ENCODE results near the gene NADSYN1. TPM values are rescaled to one million over a fixed set of nuclear protein-coding genes. Genes with fewer than 3 reads are reported as not detected.

Gene NADSYN1
- total RNA-seq, 8 experiments from 2014 or later = 20.3 to 120 (median 37.1) TPM

DNA sequence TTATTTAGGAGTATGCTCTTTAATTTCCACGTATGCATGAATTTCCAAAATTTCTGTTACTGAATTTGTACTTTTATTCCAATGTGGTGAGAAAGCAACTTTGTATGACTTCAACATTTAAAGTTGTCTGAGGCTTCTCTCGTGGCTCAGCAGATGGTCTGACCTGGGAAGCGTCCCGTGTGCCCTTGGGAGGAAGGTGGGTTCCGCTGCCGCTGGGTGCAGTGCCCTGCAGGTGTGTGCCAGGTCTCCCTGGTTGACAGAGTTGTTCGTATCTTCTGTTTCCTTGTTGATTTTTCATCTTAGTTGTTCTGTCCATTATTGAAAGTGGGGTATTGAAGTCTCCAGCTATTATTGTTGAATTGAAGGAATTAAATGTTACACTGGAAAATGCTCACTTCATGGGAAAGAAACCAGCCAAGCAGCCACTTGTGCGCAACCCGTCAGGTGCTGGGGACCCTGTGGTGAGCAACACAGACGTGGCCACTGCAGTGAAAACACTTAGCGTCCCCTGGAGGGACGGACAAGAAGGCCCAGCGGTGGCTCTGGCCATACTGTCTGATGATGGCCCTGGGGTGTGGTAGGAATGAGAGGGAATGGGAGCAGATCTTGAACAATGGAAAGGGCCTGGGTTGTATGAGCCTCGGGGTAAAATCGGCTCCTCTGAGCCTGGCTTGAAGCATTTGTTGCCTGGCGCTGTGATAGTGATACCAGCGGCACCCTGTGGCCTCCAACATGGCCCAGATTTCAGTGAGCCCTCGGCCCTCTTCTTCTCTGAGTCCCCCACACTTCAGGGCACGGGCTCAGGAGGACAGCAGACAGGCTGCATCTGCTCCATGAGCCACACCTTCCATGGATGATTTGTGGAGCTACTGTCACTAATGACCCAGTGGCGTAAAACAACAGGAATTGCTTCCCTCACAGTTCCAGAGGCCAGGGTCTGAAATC is 42.6 kb downstream of the NADSYN1 start:
- H3K4me1 ChIP-seq (replicated peaks in 1 of 2) = no peaks in the 10 kb centered on the region
- in situ Hi-C loops (cut with MboI; ENCODE audit: low pct_unique_long_range_greater_than_20kb in 2 of 9, low sequenced_read_pairs in 9 of 9, unreplicated experiment in 9 of 9) = no loop called here
- 51 to 100% (median 90%) methylated on average over 1 to 9 of the region's 20 CpGs; no CpG with 5 or more reads in 1 of the 10 experiments for WGBS, 10 experiments
- no peak overlapping the region for H3K27ac ChIP-seq
- no peak overlapping the region for H3K4me3 ChIP-seq
- no peak for ATAC-seq (replicated peaks in 6 of 8)

DNA sequence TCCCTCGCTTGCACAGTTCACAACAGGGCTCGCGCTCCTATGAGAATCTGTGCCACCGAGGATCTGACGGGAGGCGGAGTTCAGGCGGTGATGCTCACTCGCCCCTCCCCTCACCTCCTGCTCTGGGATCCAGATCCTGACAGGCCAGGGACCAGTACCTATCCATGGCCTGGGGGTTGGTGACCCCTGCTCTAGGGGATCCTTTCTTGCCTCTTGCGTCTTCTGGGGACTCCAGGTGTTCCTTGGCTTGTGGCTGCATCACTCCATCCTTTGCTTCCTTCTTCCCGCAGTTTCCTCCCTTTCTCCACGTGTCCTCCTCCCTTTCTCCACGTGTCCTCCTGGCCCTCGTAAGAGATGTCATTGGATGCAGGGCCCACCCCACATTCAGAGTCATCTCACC is 43.4 kb downstream of the NADSYN1 start:
- WGBS, 10 experiments = 87 to 100% (median 96%) methylated on average over 3 to 5 of the region's 13 CpGs; no CpG with 5 or more reads in 1 of the 10 experiments
- no peaks in the 10 kb centered on the region for H3K4me1 ChIP-seq (replicated peaks in 1 of 2)
- in situ Hi-C loops (cut with MboI; ENCODE audit: low pct_unique_long_range_greater_than_20kb in 2 of 9, low sequenced_read_pairs in 9 of 9, unreplicated experiment in 9 of 9) = no loop called here
- no peak overlapping the region for H3K27ac ChIP-seq
- ATAC-seq (replicated peaks in 6 of 8) = no peak
- H3K4me3 ChIP-seq = no peak overlapping the region

DNA sequence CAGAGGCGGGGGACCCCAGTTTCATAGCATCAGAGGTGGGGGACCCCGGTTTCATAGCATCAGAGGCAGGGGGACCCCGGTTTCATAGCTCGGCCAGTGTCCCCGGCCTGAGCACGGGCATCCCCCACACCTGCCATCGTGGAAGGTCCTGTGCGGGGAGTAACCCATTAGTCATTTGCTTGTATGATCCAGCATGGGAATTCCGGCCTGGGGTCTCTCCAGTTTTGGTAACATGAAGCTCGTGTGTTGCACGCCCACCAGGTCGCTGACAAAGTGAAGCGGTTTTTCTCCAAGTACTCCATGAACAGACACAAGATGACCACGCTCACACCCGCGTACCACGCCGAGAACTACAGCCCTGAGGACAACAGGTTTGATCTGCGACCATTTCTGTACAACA is 45.1 kb downstream of the NADSYN1 start:
- 85 to 100% (median 95%) methylated on average over 1 to 19 of the region's 19 CpGs; no CpG with 5 or more reads in 3 of the 10 experiments for WGBS, 10 experiments
- H3K4me1 ChIP-seq (replicated peaks in 1 of 2) = no peaks in the 10 kb centered on the region
- H3K4me3 ChIP-seq = no peak overlapping the region
- in situ Hi-C loops (cut with MboI; ENCODE audit: low pct_unique_long_range_greater_than_20kb in 2 of 9, low sequenced_read_pairs in 9 of 9, unreplicated experiment in 9 of 9) = no loop called here
- H3K27ac ChIP-seq = no peak overlapping the region
- no peak for ATAC-seq (replicated peaks in 6 of 8)

DNA sequence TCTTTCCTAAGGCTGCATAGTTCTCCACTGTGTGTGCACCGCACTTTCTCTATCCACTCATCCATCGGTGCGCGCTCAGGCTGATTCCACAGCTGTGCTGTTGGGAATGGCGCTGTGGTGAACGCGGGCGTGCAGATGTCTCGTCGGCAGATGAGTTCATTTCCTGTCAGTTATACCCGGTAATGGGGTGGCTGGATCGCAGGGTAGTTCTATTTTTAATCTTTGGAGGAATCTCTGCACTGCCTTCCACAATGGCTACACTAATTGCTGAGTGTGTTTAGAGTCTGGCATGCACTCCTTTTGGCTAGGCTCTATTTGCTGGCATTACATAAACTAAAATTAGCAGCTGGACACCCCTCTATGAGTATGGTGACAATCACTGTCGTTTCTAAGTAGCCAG is 46.1 kb downstream of the NADSYN1 start:
- no peak for ATAC-seq (replicated peaks in 6 of 8)
- Histone ChIP-seq H3K27ac (no peak overlapping the region), H3K4me1 (replicated peaks in 1 of 2) (peaks cover 0 to under 1% of the 10 kb centered on the region in 2 donors), H3K4me3 (no peak overlapping the region)
- 50 to 92% (median 89%) methylated on average over 1 to 12 of the region's 13 CpGs; no CpG with 5 or more reads in 2 of the 10 experiments for WGBS, 10 experiments
- in situ Hi-C loops (cut with MboI; ENCODE audit: low pct_unique_long_range_greater_than_20kb in 2 of 9, low sequenced_read_pairs in 9 of 9, unreplicated experiment in 9 of 9) = no loop called here

DNA sequence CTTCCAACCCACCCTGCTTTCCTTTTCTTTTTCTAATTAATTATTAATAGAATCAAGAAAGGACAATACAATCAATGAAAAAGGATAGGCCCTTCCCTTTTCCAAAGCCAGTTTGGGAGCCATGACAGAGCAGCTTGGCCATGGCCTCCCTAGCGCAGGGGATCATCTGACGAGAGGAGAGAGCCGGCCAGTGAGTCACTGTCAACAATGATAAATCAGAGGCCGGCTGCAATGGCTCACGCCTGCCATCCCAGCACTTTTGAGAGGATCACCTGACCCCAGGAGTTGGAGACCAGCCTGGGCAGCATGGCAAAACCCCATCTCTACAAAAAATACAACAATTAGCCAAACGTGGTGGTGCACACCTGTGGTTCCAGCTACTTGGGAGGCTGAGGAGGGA is 46.5 kb downstream of the NADSYN1 start:
- 40 to 100% (median 79%) methylated on average over 1 to 4 of the region's 6 CpGs; no CpG with 5 or more reads in 3 of the 10 experiments for WGBS, 10 experiments
- Histone ChIP-seq H3K4me3 (no peak overlapping the region), H3K27ac (no peak overlapping the region), H3K4me1 (replicated peaks in 1 of 2) (peaks cover 0 to 4% of the 10 kb centered on the region in 2 donors)
- no peak for ATAC-seq (replicated peaks in 6 of 8)
- in situ Hi-C loops (cut with MboI; ENCODE audit: low pct_unique_long_range_greater_than_20kb in 2 of 9, low sequenced_read_pairs in 9 of 9, unreplicated experiment in 9 of 9) = no loop called here

DNA sequence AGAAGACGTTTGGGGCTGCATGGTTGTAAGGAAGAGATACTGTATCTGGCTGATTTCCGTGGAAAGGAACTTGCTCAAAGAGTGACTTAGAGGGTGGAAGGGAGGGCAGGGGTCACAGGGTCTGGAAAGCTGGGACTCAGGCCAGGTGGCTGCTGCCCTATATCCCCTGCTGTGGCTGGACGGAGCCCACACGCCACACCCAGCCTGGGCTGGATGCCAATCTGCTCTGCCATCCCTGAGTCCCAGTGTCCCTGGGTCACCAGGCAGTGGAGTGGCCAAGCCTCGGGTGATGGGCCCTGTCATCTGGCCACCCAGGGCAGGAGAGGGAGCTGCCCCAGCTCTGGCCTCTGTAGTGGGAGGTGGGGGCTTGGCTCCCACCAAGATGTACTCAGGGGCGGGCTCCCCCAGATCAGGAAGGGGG is 47.6 kb downstream of the NADSYN1 start:
- in situ Hi-C loops (cut with MboI; ENCODE audit: low pct_unique_long_range_greater_than_20kb in 2 of 9, low sequenced_read_pairs in 9 of 9, unreplicated experiment in 9 of 9) = no loop called here
- peaks cover 0 to 4% of the 10 kb centered on the region in 2 donors for H3K4me1 ChIP-seq (replicated peaks in 1 of 2)
- WGBS, 10 experiments = 0 to 80% (median 0%) methylated on average over 1 to 2 of the region's 6 CpGs; no CpG with 5 or more reads in 5 of the 10 experiments
- H3K27ac ChIP-seq = no peak overlapping the region
- H3K4me3 ChIP-seq = no peak overlapping the region
- no peak for ATAC-seq (replicated peaks in 6 of 8)

DNA sequence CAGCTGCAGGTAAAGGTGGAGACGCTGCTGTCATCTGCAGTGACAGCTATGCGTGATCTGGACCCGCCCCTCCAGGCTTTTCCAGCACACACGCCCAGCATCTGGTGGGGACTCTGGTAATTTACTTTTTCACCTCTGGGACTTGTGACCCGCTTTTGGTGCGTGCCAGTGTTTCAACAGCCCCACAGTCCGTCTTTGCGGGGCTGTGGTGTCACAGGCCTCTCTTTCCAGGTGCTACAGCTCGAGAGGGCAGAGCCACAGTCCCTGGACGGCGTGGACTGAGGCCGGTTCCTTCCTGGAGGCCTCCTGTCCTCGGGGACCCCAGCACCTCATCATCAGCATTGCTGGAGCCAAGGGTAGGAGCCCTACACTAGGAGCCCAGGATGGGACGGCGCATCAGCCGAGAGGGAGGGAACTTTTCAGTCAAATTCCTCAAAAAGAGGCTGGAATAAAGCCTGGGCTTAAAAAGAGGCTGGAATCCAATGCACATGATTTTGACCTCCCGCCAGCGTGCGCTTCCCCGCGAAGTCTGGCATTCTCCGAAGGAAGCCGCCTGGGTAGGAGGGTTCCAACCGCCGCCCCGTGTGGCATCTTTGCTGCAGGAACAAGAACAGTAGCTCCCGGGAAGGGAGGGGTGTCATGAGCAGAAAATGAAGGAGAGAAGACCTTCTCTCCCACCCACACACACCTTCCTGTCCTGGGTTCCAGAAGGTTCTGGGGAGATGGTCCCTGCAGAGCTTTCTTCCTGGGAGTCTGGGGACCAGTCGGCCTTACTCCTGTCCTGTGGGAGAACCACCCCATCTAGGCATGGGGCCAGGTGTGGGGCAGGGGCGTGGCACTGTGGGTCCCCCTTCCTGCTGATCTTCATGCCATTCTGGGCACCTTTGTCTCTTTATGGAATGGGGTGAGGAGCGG is 48.3 kb downstream of the NADSYN1 start:
- in situ Hi-C loops (cut with MboI; ENCODE audit: low pct_unique_long_range_greater_than_20kb in 2 of 9, low sequenced_read_pairs in 9 of 9, unreplicated experiment in 9 of 9) = no loop called here
- Histone ChIP-seq H3K4me3 (no peak overlapping the region), H3K27ac (no peak overlapping the region), H3K4me1 (replicated peaks in 1 of 2) (peaks cover 0 to 4% of the 10 kb centered on the region in 2 donors)
- ATAC-seq (replicated peaks in 6 of 8) = no peak
- WGBS, 10 experiments = 84 to 100% (median 95%) methylated on average over 3 to 9 of the region's 30 CpGs; no CpG with 5 or more reads in 3 of the 10 experiments

DNA sequence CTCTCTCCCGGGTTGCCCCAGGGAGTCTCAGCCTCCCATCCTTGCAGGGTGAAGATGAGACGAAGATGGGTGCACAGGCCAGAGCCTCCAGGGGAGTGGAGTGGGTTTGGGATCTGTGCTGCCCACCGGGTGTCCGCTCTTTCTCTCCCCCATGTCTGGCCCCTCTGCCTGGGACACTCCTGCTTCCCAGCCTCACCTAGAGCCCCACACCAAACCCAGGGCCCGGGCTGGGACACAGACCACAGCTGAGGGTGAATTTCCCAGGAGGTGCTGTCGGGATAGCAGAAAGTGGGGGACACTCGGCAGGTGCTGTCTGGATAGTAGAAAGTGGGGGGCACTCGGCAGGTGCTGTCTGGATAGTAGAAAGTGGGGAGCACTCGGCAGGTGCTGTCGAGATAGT is 49.0 kb downstream of the NADSYN1 start:
- 80 to 100% (median 98%) methylated on average over 1 to 6 of the region's 10 CpGs; no CpG with 5 or more reads in 6 of the 10 experiments for WGBS, 10 experiments
- peaks cover 0 to 4% of the 10 kb centered on the region in 2 donors for H3K4me1 ChIP-seq (replicated peaks in 1 of 2)
- no peak overlapping the region for H3K27ac ChIP-seq
- ATAC-seq (replicated peaks in 6 of 8) = no peak
- H3K4me3 ChIP-seq = no peak overlapping the region
- in situ Hi-C loops (cut with MboI; ENCODE audit: low pct_unique_long_range_greater_than_20kb in 2 of 9, low sequenced_read_pairs in 9 of 9, unreplicated experiment in 9 of 9) = no loop called here

DNA sequence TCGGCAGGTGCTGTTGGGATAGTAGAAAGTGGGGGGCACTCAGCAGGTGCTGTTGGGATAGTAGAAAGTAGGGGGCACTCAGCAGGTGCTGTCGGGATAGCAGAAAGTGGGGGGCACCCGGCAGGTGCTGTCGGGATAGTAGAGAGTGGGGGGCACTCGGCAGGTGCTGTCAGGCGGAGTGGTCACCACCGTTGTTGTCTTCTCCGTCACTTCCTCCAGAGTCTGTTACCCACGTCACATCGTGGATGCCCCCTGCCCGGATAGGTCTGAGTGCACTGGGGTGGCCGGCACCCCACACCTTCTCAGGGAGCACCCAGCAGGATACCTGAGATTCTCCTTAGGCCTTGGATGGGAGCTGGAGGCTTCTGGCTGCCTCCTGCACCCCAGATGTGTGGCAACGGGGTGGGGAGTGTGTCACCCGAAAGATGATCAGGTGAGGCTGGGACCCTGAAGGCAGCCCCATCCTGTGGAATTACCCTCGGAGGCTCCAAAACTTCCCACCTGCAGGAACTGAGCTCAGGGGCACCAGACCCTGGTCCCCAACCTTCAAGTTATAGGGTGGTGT is 50.0 kb downstream of the NADSYN1 start:
- no peak overlapping the region for H3K27ac ChIP-seq
- peaks cover 0 to 4% of the 10 kb centered on the region in 2 donors for H3K4me1 ChIP-seq (replicated peaks in 1 of 2)
- in situ Hi-C loops (cut with MboI; ENCODE audit: low pct_unique_long_range_greater_than_20kb in 2 of 9, low sequenced_read_pairs in 9 of 9, unreplicated experiment in 9 of 9) = no loop called here
- ATAC-seq (replicated peaks in 6 of 8) = no peak
- WGBS, 10 experiments = 88 to 100% (median 90%) methylated on average over 1 to 5 of the region's 15 CpGs; no CpG with 5 or more reads in 6 of the 10 experiments
- H3K4me3 ChIP-seq = no peak overlapping the region

DNA sequence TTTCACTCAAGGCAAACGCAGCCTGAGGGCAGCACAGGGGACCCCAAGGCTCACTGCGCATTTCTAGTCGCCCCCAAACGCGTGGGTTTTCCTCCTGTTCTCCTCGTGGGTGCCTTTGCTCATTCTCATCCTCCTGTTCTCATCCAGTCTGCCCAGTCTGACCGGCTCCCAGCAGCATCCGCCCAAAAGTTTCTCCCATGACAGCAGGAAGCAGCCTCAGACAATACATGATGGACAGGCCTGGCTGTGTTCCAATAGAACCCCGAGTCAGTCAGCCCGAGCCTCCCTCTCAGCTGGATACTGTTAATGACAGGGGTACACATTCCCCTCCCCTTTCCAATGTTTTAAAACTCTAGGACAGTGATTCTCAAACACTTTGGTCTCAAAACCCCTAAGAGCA is 51.5 kb downstream of the NADSYN1 start:
- 23 to 92% (median 56%) methylated on average over 2 to 8 of the region's 10 CpGs; no CpG with 5 or more reads in 5 of the 10 experiments for WGBS, 10 experiments
- Histone ChIP-seq H3K4me1 (replicated peaks in 1 of 2) (peaks cover 0 to 4% of the 10 kb centered on the region in 2 donors), H3K4me3 (no peak overlapping the region), H3K27ac (no peak overlapping the region)
- in situ Hi-C loops (cut with MboI; ENCODE audit: low pct_unique_long_range_greater_than_20kb in 2 of 9, low sequenced_read_pairs in 9 of 9, unreplicated experiment in 9 of 9) = no loop called here
- peak in 2 of 8 experiments; percentile 14 to 28 for ATAC-seq (replicated peaks in 6 of 8)

DNA sequence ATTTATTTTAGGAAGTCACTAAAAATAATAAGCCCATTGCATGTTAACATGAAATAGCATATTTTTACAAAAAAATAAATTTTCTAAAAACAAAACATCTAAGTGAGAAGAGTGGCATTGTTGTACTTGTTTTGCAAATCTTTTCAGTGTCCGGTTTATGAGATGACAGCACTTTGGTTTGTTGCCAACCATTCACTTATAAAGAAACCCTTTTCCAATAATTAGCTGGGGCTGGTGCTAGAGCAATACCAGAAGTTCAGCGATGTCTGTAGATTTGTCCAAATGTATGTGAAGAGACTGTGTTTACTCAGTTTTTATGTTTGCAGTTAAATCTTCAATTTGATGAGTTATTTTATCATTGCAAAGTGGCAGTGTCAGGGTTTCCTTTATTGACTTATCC is 52.0 kb downstream of the NADSYN1 start:
- no peak overlapping the region for H3K4me3 ChIP-seq
- WGBS, 10 experiments = 40 to 100% (median 78%) methylated on average over 1 to 2 of the region's 2 CpGs
- H3K27ac ChIP-seq = no peak overlapping the region
- H3K4me1 ChIP-seq (replicated peaks in 1 of 2) = peaks cover 0 to 4% of the 10 kb centered on the region in 2 donors
- ATAC-seq (replicated peaks in 6 of 8) = no peak
- in situ Hi-C loops (cut with MboI; ENCODE audit: low pct_unique_long_range_greater_than_20kb in 2 of 9, low sequenced_read_pairs in 9 of 9, unreplicated experiment in 9 of 9) = no loop called here

DNA sequence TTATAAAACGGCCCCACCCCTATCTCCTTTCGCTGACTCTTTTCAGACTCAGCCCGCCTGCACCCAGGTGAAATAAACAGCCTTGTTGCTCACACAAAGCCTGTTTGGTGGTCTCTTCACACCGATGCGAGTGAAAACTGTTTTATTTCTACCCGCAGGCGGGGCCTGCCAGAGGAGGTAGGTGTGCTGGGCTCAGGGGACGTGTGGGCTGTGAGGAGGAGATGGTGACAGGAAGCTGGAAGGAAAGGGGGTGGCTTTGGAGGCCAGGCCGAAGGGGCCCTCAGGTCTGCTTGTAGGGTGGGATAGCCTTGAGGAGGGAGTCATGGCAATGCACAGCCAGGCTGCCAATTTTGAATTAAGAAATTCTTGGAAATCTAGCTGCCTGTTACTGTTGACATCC is 52.8 kb downstream of the NADSYN1 start:
- in situ Hi-C loops (cut with MboI; ENCODE audit: low pct_unique_long_range_greater_than_20kb in 2 of 9, low sequenced_read_pairs in 9 of 9, unreplicated experiment in 9 of 9) = no loop called here
- WGBS, 10 experiments = 40 to 100% (median 79%) methylated on average over 1 to 5 of the region's 9 CpGs; no CpG with 5 or more reads in 5 of the 10 experiments
- no peak overlapping the region for H3K27ac ChIP-seq
- H3K4me1 ChIP-seq (replicated peaks in 1 of 2) = peaks cover 0 to 4% of the 10 kb centered on the region in 2 donors
- H3K4me3 ChIP-seq = no peak overlapping the region
- ATAC-seq (replicated peaks in 6 of 8) = no peak

All from motor neuron (in vitro differentiated cells).